HEK293 (cell line): Measurements from ENCODE around the gene CTIF.

Source experiments
- CTCF ChIA-PET: fragments of 350-600 bp; formaldehyde crosslinking; extraction: SDS; loops from one replicate; lab custom pipeline; 2021; ENCODE audit warnings: antibody characterized with exemption; lab: Yijun Ruan, JAX
- POLR2A ChIA-PET: fragments of 300-600 bp; formaldehyde crosslinking; extraction: SDS; loops from one replicate; lab custom pipeline; 2020; ENCODE audit warnings: antibody characterized with exemption, inconsistent platforms; lab: Yijun Ruan, JAX
- H3K27ac ChIP-seq: fragments of 200-500 bp; sonication (Bioruptor generic); 2 replicates; pipeline ENCODE4 v1.5.1; 2014; ENCODE audit warnings: low read depth, low read length, control low read depth, inconsistent platforms; ENCODE audit errors: extremely low read depth
- H3K36me3 ChIP-seq, 2 experiments: fragments of 200-500 bp in 1 of 2; sonication (Bioruptor generic) in 1 of 2; 1 replicate in 1 of 2; 2 replicates in 1 of 2; pipeline ENCODE4 v1.5.1; 2014 to 2017; ENCODE audit warnings: inconsistent platforms in 2 of 2, low read length in 2 of 2; ENCODE audit not compliant: control insufficient read depth in 2 of 2, insufficient read depth in 1 of 2
- H3K4me1 ChIP-seq: fragments of 200-500 bp; sonication (Bioruptor generic); 2 replicates; pipeline ENCODE4 v1.5.1; 2014; ENCODE audit warnings: mild to moderate bottlenecking, low read length, inconsistent platforms; ENCODE audit not compliant: control insufficient read depth, insufficient read depth
- H3K4me3 ChIP-seq: 2 replicates; pipeline ENCODE4 v1.5.1; 2011; ENCODE audit warnings: low read depth, mild to moderate bottlenecking, control low read depth, low read length, moderate library complexity
- H3K9me3 ChIP-seq: fragments of 200-500 bp; sonication (Bioruptor generic); 2 replicates; pipeline ENCODE4 v1.5.1; 2014; ENCODE audit warnings: low read depth, low read length, inconsistent platforms; ENCODE audit not compliant: control insufficient read depth, insufficient read depth
- EGR2 ChIP-seq: fragments of 450-650 bp; formaldehyde crosslinking; IDR thresholded peaks from 2 replicates; pipeline ENCODE4 v1.5.1; 2016; ENCODE audit warnings: low read depth, missing biosample characterization, missing genetic modification characterization
- KLF9 ChIP-seq: fragments of 450-650 bp; formaldehyde crosslinking; IDR thresholded peaks from 2 replicates; pipeline ENCODE4 v1.5.1; 2016; ENCODE audit warnings: missing biosample characterization, missing genetic modification characterization, low read depth
- MEIS1 ChIP-seq: sonication (generic); formaldehyde crosslinking; IDR thresholded peaks from 2 replicates; pipeline ENCODE4 v1.8.1; 2022; ENCODE audit warnings: missing genetic modification reagents, mild to moderate bottlenecking, borderline replicate concordance
- PRDM1 ChIP-seq: fragments of 450-650 bp; formaldehyde crosslinking; IDR thresholded peaks from 2 replicates; pipeline ENCODE4; 2016; ENCODE audit warnings: missing biosample characterization, missing genetic modification characterization
- SCRT1 ChIP-seq: fragments of 450-650 bp; formaldehyde crosslinking; IDR thresholded peaks from 2 replicates; pipeline ENCODE4 v1.5.1; 2016; ENCODE audit warnings: missing biosample characterization, missing genetic modification characterization, borderline replicate concordance
- SCRT2 ChIP-seq: fragments of 450-650 bp; formaldehyde crosslinking; IDR thresholded peaks from 2 replicates; pipeline ENCODE4 v1.5.1; 2016; ENCODE audit warnings: missing biosample characterization, missing genetic modification characterization
- SP2 ChIP-seq: fragments of 450-650 bp; formaldehyde crosslinking; IDR thresholded peaks from 2 replicates; pipeline ENCODE4 v1.5.1; 2016; ENCODE audit warnings: missing biosample characterization, missing genetic modification characterization
- WT1 ChIP-seq: fragments of 450-650 bp; formaldehyde crosslinking; IDR thresholded peaks from 2 replicates; pipeline ENCODE4 v1.5.1; 2016; ENCODE audit warnings: missing biosample characterization, missing genetic modification characterization
- ZBTB17 ChIP-seq: fragments of 450-650 bp; formaldehyde crosslinking; IDR thresholded peaks from 2 replicates; pipeline ENCODE4 v1.5.1; 2016; ENCODE audit warnings: missing biosample characterization, missing genetic modification characterization
- ZBTB20 ChIP-seq: fragments of 450-650 bp; formaldehyde crosslinking; IDR thresholded peaks from 2 replicates; pipeline ENCODE4 v1.5.1; 2016; ENCODE audit warnings: missing biosample characterization, missing genetic modification characterization
- ZBTB7A ChIP-seq: fragments of 450-650 bp; formaldehyde crosslinking; IDR thresholded peaks from 2 replicates; pipeline ENCODE4 v1.5.1; 2016; ENCODE audit warnings: low read depth, missing biosample characterization, missing genetic modification characterization
- ZBTB8A ChIP-seq: fragments of 450-650 bp; formaldehyde crosslinking; IDR thresholded peaks from 2 replicates; pipeline ENCODE4 v1.5.1; 2016; ENCODE audit warnings: missing biosample characterization, missing genetic modification characterization
- ZEB2 ChIP-seq: fragments of 450-650 bp; formaldehyde crosslinking; IDR thresholded peaks from 2 replicates; pipeline ENCODE4 v1.5.1; 2016; ENCODE audit warnings: missing biosample characterization, missing genetic modification characterization
- ZNF146 ChIP-seq: fragments of 450-650 bp; formaldehyde crosslinking; IDR thresholded peaks from 2 replicates; pipeline ENCODE4 v1.5.1; 2016; ENCODE audit warnings: missing biosample characterization, missing genetic modification characterization
- ZNF184 ChIP-seq: fragments of 450-650 bp; IDR thresholded peaks from 2 replicates; pipeline ENCODE4 v1.5.1; 2018; ENCODE audit warnings: missing biosample characterization, mild to moderate bottlenecking, missing genetic modification characterization
- ZNF214 ChIP-seq: fragments of 450-650 bp; formaldehyde crosslinking; IDR thresholded peaks from 2 replicates; pipeline ENCODE4 v1.5.1; 2017; ENCODE audit warnings: missing biosample characterization, mild to moderate bottlenecking, missing genetic modification characterization, borderline replicate concordance
- ZNF248 ChIP-seq: fragments of 450-650 bp; formaldehyde crosslinking; IDR thresholded peaks from 2 replicates; pipeline ENCODE4 v1.5.1; 2017; ENCODE audit warnings: missing biosample characterization, missing genetic modification characterization
- ZNF266 ChIP-seq: fragments of 450-650 bp; formaldehyde crosslinking; IDR thresholded peaks from 2 replicates; pipeline ENCODE4 v1.5.1; 2016; ENCODE audit warnings: missing biosample characterization, missing genetic modification characterization, low read depth
- ZNF521 ChIP-seq: fragments of 450-650 bp; formaldehyde crosslinking; IDR thresholded peaks from 2 replicates; pipeline ENCODE4 v1.5.1; 2017; ENCODE audit warnings: missing biosample characterization, mild to moderate bottlenecking, missing genetic modification characterization
- ZNF585B ChIP-seq: fragments of 450-650 bp; formaldehyde crosslinking; IDR thresholded peaks from 2 replicates; pipeline ENCODE4 v1.5.1; 2016; ENCODE audit warnings: missing biosample characterization, missing genetic modification characterization
- ZNF785 ChIP-seq: fragments of 450-650 bp; formaldehyde crosslinking; IDR thresholded peaks from 2 replicates; pipeline ENCODE4 v1.5.1; 2016; ENCODE audit warnings: missing biosample characterization, missing genetic modification characterization
- ZNF791 ChIP-seq: fragments of 450-650 bp; formaldehyde crosslinking; IDR thresholded peaks from 2 replicates; pipeline ENCODE4 v1.5.1; 2016; ENCODE audit warnings: missing biosample characterization, missing genetic modification characterization
- ZNF830 ChIP-seq: fragments of 450-650 bp; IDR thresholded peaks from 2 replicates; pipeline ENCODE4 v1.5.0; 2018; ENCODE audit warnings: missing biosample characterization, missing genetic modification characterization, low read depth, mild to moderate bottlenecking, moderate library complexity
- ZNF837 ChIP-seq: fragments of 450-650 bp; formaldehyde crosslinking; IDR thresholded peaks from 2 replicates; pipeline ENCODE4 v1.5.1; 2016; ENCODE audit warnings: missing biosample characterization, missing genetic modification characterization
- ZSCAN23 ChIP-seq: fragments of 450-650 bp; formaldehyde crosslinking; IDR thresholded peaks from 2 replicates; pipeline ENCODE4 v1.5.1; 2016; ENCODE audit warnings: missing biosample characterization, missing genetic modification characterization
- ZSCAN30 ChIP-seq: fragments of 450-650 bp; IDR thresholded peaks from 2 replicates; pipeline ENCODE4 v1.5.1; 2018; ENCODE audit warnings: missing biosample characterization, mild to moderate bottlenecking, missing genetic modification characterization, moderate library complexity
- TF ChIP-seq, protein P1 (sequence below): IDR thresholded peaks from 2 replicates; pipeline ENCODE4 v1.6.1; 2011; ENCODE audit warnings: mild to moderate bottlenecking, low read depth, low read length, borderline replicate concordance
- TF ChIP-seq, protein P2 (sequence below): fragments of 450-650 bp; formaldehyde crosslinking; IDR thresholded peaks from 2 replicates; pipeline ENCODE4 v1.5.1; 2017; ENCODE audit warnings: missing biosample characterization, missing genetic modification characterization
- TF ChIP-seq, protein P3 (sequence below): fragments of 450-650 bp; formaldehyde crosslinking; IDR thresholded peaks from 2 replicates; pipeline ENCODE4 v1.5.1; 2016; ENCODE audit warnings: missing biosample characterization, missing genetic modification characterization
- TF ChIP-seq, protein P4 (sequence below): fragments of 450-650 bp; formaldehyde crosslinking; IDR thresholded peaks from 2 replicates; pipeline ENCODE4 v1.5.1; 2016; ENCODE audit warnings: missing biosample characterization, missing genetic modification characterization

CTIF gene

DNA sequence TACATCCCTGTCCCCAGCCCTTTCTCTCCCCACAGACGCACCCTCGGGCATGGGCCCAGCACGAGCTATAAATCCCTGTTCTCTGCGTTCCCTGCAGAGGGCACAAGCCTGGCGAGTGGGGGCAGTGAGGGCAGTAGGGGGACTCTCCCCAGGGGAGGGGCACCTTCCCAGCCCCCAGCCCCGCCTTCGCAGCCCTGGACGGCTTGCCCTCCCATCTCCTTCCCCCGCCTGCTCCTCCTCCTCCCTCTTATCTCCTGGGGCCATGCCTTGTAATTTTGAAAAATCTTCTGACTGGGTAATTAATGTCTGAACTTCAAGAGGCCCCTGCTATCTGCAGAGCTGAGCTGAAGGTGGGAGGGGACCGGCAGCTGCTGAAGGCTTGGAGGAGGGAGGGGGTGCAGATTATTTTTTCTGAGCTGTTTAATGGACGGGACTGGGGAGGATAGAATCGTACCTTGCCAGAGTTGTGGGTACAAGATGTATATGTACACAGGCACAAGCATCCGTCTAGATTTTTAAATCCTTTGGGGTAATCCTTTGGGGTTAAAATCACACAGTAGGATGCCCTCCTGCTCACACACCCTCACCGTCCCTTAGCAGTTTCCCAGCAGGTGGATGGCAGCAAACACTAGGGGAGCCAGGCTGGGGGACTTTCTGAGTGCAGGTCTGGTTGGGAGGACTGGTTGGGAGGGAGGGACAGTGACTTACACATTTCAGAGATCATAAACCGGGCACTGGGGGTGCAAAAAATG, 290.0 kb downstream of the CTIF start (continued):
- TF ChIP-seq, protein P1, sequence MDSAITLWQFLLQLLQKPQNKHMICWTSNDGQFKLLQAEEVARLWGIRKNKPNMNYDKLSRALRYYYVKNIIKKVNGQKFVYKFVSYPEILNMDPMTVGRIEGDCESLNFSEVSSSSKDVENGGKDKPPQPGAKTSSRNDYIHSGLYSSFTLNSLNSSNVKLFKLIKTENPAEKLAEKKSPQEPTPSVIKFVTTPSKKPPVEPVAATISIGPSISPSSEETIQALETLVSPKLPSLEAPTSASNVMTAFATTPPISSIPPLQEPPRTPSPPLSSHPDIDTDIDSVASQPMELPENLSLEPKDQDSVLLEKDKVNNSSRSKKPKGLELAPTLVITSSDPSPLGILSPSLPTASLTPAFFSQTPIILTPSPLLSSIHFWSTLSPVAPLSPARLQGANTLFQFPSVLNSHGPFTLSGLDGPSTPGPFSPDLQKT: no peak
- TF ChIP-seq MEIS1: no peak
- no peak for TF ChIP-seq ZNF248 (tag by site-specific recombination)
- TF ChIP-seq ZNF266 (tag by site-specific recombination): no peak; the same call in 1 of the 2 replicates
- TF ChIP-seq, protein P2, sequence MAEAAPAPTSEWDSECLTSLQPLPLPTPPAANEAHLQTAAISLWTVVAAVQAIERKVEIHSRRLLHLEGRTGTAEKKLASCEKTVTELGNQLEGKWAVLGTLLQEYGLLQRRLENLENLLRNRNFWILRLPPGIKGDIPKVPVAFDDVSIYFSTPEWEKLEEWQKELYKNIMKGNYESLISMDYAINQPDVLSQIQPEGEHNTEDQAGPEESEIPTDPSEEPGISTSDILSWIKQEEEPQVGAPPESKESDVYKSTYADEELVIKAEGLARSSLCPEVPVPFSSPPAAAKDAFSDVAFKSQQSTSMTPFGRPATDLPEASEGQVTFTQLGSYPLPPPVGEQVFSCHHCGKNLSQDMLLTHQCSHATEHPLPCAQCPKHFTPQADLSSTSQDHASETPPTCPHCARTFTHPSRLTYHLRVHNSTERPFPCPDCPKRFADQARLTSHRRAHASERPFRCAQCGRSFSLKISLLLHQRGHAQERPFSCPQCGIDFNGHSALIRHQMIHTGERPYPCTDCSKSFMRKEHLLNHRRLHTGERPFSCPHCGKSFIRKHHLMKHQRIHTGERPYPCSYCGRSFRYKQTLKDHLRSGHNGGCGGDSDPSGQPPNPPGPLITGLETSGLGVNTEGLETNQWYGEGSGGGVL (tag by site-specific recombination): peak; percentile 100
- TF ChIP-seq ZNF837: no peak
- TF ChIP-seq ZEB2: 0 out of 2 replicates have a peak, but pooled peaks have one; percentile 30
- TF ChIP-seq ZSCAN23 (tag by site-specific recombination): no peak
- TF ChIP-seq ZNF214: no peak
- TF ChIP-seq, protein P3, sequence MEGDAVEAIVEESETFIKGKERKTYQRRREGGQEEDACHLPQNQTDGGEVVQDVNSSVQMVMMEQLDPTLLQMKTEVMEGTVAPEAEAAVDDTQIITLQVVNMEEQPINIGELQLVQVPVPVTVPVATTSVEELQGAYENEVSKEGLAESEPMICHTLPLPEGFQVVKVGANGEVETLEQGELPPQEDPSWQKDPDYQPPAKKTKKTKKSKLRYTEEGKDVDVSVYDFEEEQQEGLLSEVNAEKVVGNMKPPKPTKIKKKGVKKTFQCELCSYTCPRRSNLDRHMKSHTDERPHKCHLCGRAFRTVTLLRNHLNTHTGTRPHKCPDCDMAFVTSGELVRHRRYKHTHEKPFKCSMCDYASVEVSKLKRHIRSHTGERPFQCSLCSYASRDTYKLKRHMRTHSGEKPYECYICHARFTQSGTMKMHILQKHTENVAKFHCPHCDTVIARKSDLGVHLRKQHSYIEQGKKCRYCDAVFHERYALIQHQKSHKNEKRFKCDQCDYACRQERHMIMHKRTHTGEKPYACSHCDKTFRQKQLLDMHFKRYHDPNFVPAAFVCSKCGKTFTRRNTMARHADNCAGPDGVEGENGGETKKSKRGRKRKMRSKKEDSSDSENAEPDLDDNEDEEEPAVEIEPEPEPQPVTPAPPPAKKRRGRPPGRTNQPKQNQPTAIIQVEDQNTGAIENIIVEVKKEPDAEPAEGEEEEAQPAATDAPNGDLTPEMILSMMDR (tag by site-specific recombination): peak; percentile 71
- no peak for TF ChIP-seq ZBTB7A (tag by site-specific recombination)
- no peak for TF ChIP-seq ZNF184 (tag by site-specific recombination)
- TF ChIP-seq ZNF521: no peak
- TF ChIP-seq ZBTB8A: peak; percentile 71
- TF ChIP-seq EGR2: peak; percentile 98
- no peak for TF ChIP-seq ZNF146 (tag by site-specific recombination)
- no peak for TF ChIP-seq SCRT1 (tag by site-specific recombination)
- no peak for TF ChIP-seq SCRT2
- no peak for TF ChIP-seq PRDM1 (tag by site-specific recombination)
- no peak for TF ChIP-seq ZNF830
- no peak for TF ChIP-seq ZNF785

DNA sequence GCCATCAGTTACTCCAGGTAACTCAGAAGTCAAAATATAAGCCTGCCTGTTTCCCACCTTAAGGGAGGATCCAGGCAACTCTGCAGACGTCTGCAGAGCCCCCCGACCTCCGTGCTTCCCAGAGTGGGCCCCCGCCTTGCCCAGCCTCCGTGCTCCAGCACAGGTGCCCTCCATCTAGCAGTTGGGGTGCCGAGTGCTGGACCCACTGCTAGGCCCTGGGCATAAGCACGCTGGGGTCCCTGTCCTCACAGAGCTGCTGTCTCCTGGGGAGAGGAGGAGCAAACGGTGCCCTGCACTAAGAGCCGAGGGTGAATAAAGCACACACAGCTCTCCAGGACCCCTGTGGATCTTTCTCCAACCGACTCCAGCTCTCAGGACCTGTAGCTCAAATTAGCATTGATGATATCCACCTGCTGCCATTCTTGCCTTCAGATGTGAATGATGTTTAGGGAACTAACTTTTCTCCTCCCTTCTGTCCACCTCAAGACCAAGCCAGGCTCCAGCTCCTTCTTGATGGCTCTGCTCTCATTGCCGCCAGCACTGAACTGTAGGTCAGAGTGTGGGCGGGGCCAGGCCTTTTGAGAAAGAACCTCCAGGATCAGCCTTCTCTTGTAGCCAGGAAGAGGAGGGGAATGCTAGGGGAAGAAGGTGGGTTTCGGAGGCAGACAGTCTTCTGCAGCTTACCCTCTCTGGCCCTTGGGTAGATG, 290.8 kb downstream of the CTIF start:
- H3K9me3 ChIP-seq: no peaks in the 10 kb centered on the region
- no peak overlapping the region for H3K4me3 ChIP-seq
- TF ChIP-seq ZNF791 (tag by site-specific recombination) (no peak), SCRT2 (peak; percentile 91), SP2 (tag by site-specific recombination) (peak; percentile 42; the same call in 1 of the 2 replicates), EGR2 (0 out of 2 replicates have a peak, but pooled peaks have one; percentile 12), ZBTB17 (tag by site-specific recombination) (peak; percentile 67), ZBTB20 (tag by site-specific recombination) (peak; percentile 30; the same call in 1 of the 2 replicates), WT1 (no peak), ZSCAN30 (0 out of 2 replicates have a peak, but pooled peaks have one; percentile 32), KLF9 (tag by site-specific recombination) (peak; percentile 35; the same call in 1 of the 2 replicates), ZNF585B (tag by site-specific recombination) (peak; percentile 42), ZNF184 (tag by site-specific recombination) (no peak)
- TF ChIP-seq, protein P4, sequence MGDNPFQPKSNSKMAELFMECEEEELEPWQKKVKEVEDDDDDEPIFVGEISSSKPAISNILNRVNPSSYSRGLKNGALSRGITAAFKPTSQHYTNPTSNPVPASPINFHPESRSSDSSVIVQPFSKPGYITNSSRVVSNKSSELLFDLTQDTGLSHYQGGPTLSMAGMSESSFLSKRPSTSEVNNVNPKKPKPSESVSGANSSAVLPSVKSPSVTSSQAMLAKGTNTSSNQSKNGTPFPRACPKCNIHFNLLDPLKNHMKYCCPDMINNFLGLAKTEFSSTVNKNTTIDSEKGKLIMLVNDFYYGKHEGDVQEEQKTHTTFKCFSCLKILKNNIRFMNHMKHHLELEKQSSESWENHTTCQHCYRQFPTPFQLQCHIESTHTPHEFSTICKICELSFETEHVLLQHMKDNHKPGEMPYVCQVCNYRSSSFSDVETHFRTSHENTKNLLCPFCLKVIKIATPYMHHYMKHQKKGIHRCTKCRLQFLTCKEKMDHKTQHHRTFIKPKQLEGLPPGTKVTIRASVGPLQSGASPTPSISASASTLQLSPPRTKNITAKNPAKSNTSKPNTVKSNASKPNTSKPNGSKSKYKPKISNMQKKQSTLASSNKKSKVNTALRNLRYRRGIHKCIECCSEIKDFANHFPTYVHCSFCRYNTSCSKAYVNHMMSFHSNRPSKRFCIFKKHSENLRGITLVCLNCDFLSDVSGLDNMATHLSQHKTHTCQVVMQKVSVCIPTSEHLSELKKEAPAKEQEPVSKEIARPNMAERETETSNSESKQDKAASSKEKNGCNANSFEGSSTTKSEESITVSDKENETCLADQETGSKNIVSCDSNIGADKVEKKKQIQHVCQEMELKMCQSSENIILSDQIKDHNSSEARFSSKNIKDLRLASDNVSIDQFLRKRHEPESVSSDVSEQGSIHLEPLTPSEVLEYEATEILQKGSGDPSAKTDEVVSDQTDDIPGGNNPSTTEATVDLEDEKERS (tag by site-specific recombination): no peak
- no peaks in the 10 kb centered on the region for H3K36me3 ChIP-seq
- POLR2A ChIA-PET: interaction anchor here (1.3 to 1.9 kb wide), 2 partner anchors 13 to 73 kb away, joined by 3 to 7 read pairs; no protein-coding TSS in a partner anchor
- CTCF ChIA-PET: interaction anchor here (0.7 to 2.0 kb wide), 2 partner anchors 53 to 108 kb away, joined by 3 to 6 read pairs; no protein-coding TSS in a partner anchor
- peak overlapping the region; percentile 82 for H3K27ac ChIP-seq
- H3K4me1 ChIP-seq: peaks cover 49% of the 10 kb centered on the region
